WTC11 (cell line): Measurements from ENCODE around the gene COL12A1. TPM values are rescaled to one million over a fixed set of nuclear protein-coding genes. Genes with fewer than 3 reads are reported as not detected.

Source experiments
- ATAC-seq: fragments of 200-7000 bp; cut with Tn5 transposase; 2 replicates; pipeline ENCODE4 v1.10.0; 2021; ENCODE audit warnings: mild to moderate bottlenecking, moderate library complexity
- CTCF ChIA-PET: fragments of 300-600 bp; sonication (Branson Sonifier 250); formaldehyde crosslinking; loops from one replicate; lab custom pipeline; 2021; ENCODE audit warnings: antibody characterized with exemption; lab: Charles Lee
- POLR2A ChIA-PET: fragments of 350-600 bp; sonication (Branson Sonifier 250); formaldehyde crosslinking; loops from one replicate; lab custom pipeline; 2021; ENCODE audit warnings: antibody characterized with exemption; lab: Charles Lee
- DNase-seq: peaks from one replicate; pipeline ENCODE4 v3.0.0; 2021; ENCODE audit warnings: low spot score
- H3K27ac Mint-ChIP-seq: 2 replicates; pipeline ENCODE4 v1.8.0; 2021; ENCODE audit warnings: mixed read lengths
- H3K27me3 Mint-ChIP-seq: 2 replicates; pipeline ENCODE4 v1.8.0; 2021; ENCODE audit warnings: low read depth, mild to moderate bottlenecking, moderate library complexity, mixed read lengths
- H3K36me3 Mint-ChIP-seq: 2 replicates; pipeline ENCODE4 v1.8.0; 2021; ENCODE audit warnings: mixed read lengths
- H3K4me1 Mint-ChIP-seq: 2 replicates; pipeline ENCODE4 v1.8.0; 2022; ENCODE audit warnings: mixed read lengths
- H3K4me3 Mint-ChIP-seq: 2 replicates; pipeline ENCODE4 v1.8.0; 2021; ENCODE audit warnings: mild to moderate bottlenecking, moderate library complexity, mixed read lengths
- H3K9me3 Mint-ChIP-seq: 2 replicates; pipeline ENCODE4 v1.8.0; 2021; ENCODE audit warnings: mixed read lengths
- CBFB ChIP-seq: sonication (generic); formaldehyde crosslinking; IDR thresholded peaks from 2 replicates; pipeline ENCODE4 v1.8.1; 2022; ENCODE audit warnings: mild to moderate bottlenecking, low read depth, missing genetic modification reagents
- ELF4 ChIP-seq: sonication (generic); formaldehyde crosslinking; IDR thresholded peaks from 2 replicates; pipeline ENCODE4 v1.8.1; 2022; ENCODE audit warnings: low read depth, mild to moderate bottlenecking, moderate library complexity, missing genetic modification reagents
- GRHL2 ChIP-seq: fragments of 250-450 bp; sonication (Bioruptor Pico); IDR thresholded peaks from 2 replicates; pipeline ENCODE4 v1.8.0; 2022; ENCODE audit warnings: mild to moderate bottlenecking, moderate library complexity; ENCODE audit not compliant: insufficient replicate concordance, severe bottlenecking
- JAZF1 ChIP-seq: fragments of 250-450 bp; sonication (Bioruptor Pico); IDR thresholded peaks from 2 replicates; pipeline ENCODE4 v1.9.0; 2021; ENCODE audit warnings: moderate library complexity, mild to moderate bottlenecking, inconsistent platforms
- KAT7 ChIP-seq: sonication (generic); formaldehyde crosslinking; IDR thresholded peaks from 2 replicates; pipeline ENCODE4 v1.8.1; 2023; ENCODE audit warnings: missing genetic modification reagents, mild to moderate bottlenecking, borderline replicate concordance
- MXD4 ChIP-seq: fragments of 250-450 bp; sonication (Bioruptor Pico); IDR thresholded peaks from 2 replicates; pipeline ENCODE4 v1.8.0; 2021; ENCODE audit warnings: mild to moderate bottlenecking, moderate library complexity, borderline replicate concordance
- NFYB ChIP-seq: sonication (generic); formaldehyde crosslinking; conservative IDR thresholded peaks from 2 replicates; pipeline ENCODE4 v1.8.0; 2022; ENCODE audit warnings: low read depth, missing genetic modification reagents
- RELA ChIP-seq: sonication (generic); formaldehyde crosslinking; IDR thresholded peaks from 2 replicates; pipeline ENCODE4 v1.8.1; 2022; ENCODE audit warnings: missing genetic modification reagents, mild to moderate bottlenecking, borderline replicate concordance
- SP1 ChIP-seq: sonication (generic); formaldehyde crosslinking; conservative IDR thresholded peaks from 2 replicates; pipeline ENCODE4 v1.8.1; 2022; ENCODE audit warnings: missing genetic modification reagents
- TEAD1 ChIP-seq: sonication (generic); formaldehyde crosslinking; IDR thresholded peaks from 2 replicates; pipeline ENCODE4 v1.8.0; 2022; ENCODE audit warnings: mild to moderate bottlenecking, missing genetic modification reagents
- ZNF416 ChIP-seq: fragments of 250-450 bp; sonication (Bioruptor Pico); IDR thresholded peaks from 2 replicates; pipeline ENCODE4 v1.9.0; 2021; ENCODE audit warnings: mild to moderate bottlenecking, inconsistent platforms
- total RNA-seq: library from RNA; stranded (reverse); gene quantifications from 3 replicates; pipeline ENCODE4 v1.2.3, GENCODE V29; 2021
- TF ChIP-seq, protein P1 (sequence below): sonication (generic); formaldehyde crosslinking; IDR thresholded peaks from 2 replicates; pipeline ENCODE4 v1.8.1; 2023; ENCODE audit warnings: mild to moderate bottlenecking, missing genetic modification reagents, moderate library complexity
- TF ChIP-seq, protein P2 (sequence below): sonication (generic); formaldehyde crosslinking; IDR thresholded peaks from 2 replicates; pipeline ENCODE4 v1.8.1; 2022; ENCODE audit warnings: missing genetic modification reagents, borderline replicate concordance
- TF ChIP-seq, protein P3 (sequence below): fragments of 250-450 bp; sonication (Bioruptor Pico); IDR thresholded peaks from 2 replicates; pipeline ENCODE4 v1.9.0; 2021; ENCODE audit warnings: moderate library complexity, mild to moderate bottlenecking, inconsistent platforms, borderline replicate concordance
- TF ChIP-seq, protein P4 (sequence below): fragments of 200-600 bp; IDR thresholded peaks from 2 replicates; pipeline ENCODE4 v1.8.0; 2022; ENCODE audit warnings: antibody characterized with exemption
- TF ChIP-seq, protein P5 (sequence below): sonication (generic); formaldehyde crosslinking; IDR thresholded peaks from 2 replicates; pipeline ENCODE4 v1.8.1; 2023; ENCODE audit warnings: mild to moderate bottlenecking, missing genetic modification reagents
- TF ChIP-seq, protein P6 (sequence below): sonication (generic); formaldehyde crosslinking; IDR thresholded peaks from 2 replicates; pipeline ENCODE4 v1.8.0; 2023; ENCODE audit warnings: missing genetic modification reagents, mild to moderate bottlenecking, borderline replicate concordance
- TF ChIP-seq, protein P7 (sequence below): sonication (generic); formaldehyde crosslinking; IDR thresholded peaks from 2 replicates; pipeline ENCODE4 v1.8.1; 2023; ENCODE audit warnings: mild to moderate bottlenecking, moderate library complexity, missing genetic modification reagents
- TF ChIP-seq, protein P8 (sequence below): sonication (generic); formaldehyde crosslinking; IDR thresholded peaks from 2 replicates; pipeline ENCODE4 v1.8.1; 2022; ENCODE audit warnings: low read depth, missing genetic modification reagents, borderline replicate concordance
- TF ChIP-seq, protein P9 (sequence below): sonication (generic); formaldehyde crosslinking; IDR thresholded peaks from 2 replicates; pipeline ENCODE4 v1.8.0; 2022; ENCODE audit warnings: mild to moderate bottlenecking, missing genetic modification reagents

Gene COL12A1
- total RNA-seq, 1 experiment from 2014 or later = 1.1 TPM

DNA sequence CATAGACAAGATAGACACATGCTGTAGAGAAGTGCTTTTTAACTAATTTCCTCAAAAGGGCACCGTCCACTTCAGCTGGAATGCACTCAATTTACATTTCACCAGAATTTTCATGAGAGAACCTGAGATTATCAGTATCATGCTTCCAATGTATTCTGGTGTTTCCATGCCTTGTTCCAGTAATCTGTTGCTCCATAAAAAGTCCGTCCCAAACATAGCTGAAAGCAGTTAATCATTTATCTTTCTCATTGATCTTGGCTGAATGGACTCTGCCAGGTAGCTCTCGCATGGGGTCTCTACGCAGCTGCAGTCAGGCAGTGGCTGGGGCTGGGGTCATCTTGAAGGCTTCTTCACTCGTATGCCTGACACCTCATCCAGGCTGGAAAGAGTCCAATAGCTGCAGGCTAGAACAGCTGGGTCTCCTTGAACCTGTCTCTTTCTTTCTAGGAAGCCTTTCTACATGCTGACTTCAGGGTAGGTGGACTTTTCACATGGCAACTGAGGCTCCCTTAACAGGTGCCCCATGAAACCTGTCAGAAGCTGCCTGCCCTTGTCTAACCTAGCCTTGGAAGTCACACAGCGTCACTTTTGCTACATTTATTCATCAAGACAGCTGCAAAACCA is 18.6 kb upstream of the COL12A1 start (continued):
- TF ChIP-seq, protein P1, sequence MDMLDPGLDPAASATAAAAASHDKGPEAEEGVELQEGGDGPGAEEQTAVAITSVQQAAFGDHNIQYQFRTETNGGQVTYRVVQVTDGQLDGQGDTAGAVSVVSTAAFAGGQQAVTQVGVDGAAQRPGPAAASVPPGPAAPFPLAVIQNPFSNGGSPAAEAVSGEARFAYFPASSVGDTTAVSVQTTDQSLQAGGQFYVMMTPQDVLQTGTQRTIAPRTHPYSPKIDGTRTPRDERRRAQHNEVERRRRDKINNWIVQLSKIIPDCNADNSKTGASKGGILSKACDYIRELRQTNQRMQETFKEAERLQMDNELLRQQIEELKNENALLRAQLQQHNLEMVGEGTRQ (CRISPR knock-in tag) = no peak
- no peak for TF ChIP-seq KAT7 (CRISPR knock-in tag)
- no peak for TF ChIP-seq ZNF416 (CRISPR knock-in tag)

DNA sequence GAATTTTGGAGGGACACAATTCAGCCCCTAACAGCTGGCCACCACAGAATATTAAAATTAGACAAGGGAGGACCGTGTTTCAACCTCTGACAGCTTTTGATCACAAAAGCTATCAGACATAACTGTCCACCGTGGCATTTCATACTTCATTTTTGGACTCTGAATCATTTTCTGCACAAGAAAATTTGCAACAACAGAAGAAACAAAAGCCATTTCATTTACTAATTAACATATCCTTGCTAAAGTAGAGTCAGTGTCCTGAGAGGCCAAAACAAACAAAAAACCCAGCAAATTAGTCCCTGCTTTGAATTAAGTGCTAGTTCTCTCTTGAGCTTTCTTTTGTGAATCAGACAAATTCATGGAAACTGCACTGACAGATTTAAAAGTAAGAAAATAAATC is 17.6 kb upstream of the COL12A1 start:
- POLR2A ChIA-PET = no interaction called here
- no peak overlapping the region for H3K27ac Mint-ChIP-seq
- TF ChIP-seq, protein P2, sequence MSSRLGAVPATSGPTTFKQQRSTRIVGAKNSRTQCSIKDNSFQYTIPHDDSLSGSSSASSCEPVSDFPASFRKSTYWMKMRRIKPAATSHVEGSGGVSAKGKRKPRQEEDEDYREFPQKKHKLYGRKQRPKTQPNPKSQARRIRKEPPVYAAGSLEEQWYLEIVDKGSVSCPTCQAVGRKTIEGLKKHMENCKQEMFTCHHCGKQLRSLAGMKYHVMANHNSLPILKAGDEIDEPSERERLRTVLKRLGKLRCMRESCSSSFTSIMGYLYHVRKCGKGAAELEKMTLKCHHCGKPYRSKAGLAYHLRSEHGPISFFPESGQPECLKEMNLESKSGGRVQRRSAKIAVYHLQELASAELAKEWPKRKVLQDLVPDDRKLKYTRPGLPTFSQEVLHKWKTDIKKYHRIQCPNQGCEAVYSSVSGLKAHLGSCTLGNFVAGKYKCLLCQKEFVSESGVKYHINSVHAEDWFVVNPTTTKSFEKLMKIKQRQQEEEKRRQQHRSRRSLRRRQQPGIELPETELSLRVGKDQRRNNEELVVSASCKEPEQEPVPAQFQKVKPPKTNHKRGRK (CRISPR knock-in tag) = no peak
- no peak for TF ChIP-seq SP1
- no peak for TF ChIP-seq CBFB (CRISPR knock-in tag)
- TF ChIP-seq, protein P3, sequence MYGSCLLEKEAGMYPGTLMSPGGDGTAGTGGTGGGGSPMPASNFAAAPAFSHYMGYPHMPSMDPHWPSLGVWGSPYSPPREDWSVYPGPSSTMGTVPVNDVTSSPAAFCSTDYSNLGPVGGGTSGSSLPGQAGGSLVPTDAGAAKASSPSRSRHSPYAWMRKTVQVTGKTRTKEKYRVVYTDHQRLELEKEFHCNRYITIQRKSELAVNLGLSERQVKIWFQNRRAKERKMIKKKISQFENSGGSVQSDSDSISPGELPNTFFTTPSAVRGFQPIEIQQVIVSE (CRISPR knock-in tag) = no peak
- no peak for TF ChIP-seq RELA (CRISPR knock-in tag)
- TF ChIP-seq, protein P4, sequence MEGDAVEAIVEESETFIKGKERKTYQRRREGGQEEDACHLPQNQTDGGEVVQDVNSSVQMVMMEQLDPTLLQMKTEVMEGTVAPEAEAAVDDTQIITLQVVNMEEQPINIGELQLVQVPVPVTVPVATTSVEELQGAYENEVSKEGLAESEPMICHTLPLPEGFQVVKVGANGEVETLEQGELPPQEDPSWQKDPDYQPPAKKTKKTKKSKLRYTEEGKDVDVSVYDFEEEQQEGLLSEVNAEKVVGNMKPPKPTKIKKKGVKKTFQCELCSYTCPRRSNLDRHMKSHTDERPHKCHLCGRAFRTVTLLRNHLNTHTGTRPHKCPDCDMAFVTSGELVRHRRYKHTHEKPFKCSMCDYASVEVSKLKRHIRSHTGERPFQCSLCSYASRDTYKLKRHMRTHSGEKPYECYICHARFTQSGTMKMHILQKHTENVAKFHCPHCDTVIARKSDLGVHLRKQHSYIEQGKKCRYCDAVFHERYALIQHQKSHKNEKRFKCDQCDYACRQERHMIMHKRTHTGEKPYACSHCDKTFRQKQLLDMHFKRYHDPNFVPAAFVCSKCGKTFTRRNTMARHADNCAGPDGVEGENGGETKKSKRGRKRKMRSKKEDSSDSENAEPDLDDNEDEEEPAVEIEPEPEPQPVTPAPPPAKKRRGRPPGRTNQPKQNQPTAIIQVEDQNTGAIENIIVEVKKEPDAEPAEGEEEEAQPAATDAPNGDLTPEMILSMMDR = no peak
- TF ChIP-seq GRHL2 = no peak
- TF ChIP-seq ZNF416 (CRISPR knock-in tag) = no peak
- TF ChIP-seq, protein P5, sequence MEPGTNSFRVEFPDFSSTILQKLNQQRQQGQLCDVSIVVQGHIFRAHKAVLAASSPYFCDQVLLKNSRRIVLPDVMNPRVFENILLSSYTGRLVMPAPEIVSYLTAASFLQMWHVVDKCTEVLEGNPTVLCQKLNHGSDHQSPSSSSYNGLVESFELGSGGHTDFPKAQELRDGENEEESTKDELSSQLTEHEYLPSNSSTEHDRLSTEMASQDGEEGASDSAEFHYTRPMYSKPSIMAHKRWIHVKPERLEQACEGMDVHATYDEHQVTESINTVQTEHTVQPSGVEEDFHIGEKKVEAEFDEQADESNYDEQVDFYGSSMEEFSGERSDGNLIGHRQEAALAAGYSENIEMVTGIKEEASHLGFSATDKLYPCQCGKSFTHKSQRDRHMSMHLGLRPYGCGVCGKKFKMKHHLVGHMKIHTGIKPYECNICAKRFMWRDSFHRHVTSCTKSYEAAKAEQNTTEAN = no peak
- TF ChIP-seq, protein P6, sequence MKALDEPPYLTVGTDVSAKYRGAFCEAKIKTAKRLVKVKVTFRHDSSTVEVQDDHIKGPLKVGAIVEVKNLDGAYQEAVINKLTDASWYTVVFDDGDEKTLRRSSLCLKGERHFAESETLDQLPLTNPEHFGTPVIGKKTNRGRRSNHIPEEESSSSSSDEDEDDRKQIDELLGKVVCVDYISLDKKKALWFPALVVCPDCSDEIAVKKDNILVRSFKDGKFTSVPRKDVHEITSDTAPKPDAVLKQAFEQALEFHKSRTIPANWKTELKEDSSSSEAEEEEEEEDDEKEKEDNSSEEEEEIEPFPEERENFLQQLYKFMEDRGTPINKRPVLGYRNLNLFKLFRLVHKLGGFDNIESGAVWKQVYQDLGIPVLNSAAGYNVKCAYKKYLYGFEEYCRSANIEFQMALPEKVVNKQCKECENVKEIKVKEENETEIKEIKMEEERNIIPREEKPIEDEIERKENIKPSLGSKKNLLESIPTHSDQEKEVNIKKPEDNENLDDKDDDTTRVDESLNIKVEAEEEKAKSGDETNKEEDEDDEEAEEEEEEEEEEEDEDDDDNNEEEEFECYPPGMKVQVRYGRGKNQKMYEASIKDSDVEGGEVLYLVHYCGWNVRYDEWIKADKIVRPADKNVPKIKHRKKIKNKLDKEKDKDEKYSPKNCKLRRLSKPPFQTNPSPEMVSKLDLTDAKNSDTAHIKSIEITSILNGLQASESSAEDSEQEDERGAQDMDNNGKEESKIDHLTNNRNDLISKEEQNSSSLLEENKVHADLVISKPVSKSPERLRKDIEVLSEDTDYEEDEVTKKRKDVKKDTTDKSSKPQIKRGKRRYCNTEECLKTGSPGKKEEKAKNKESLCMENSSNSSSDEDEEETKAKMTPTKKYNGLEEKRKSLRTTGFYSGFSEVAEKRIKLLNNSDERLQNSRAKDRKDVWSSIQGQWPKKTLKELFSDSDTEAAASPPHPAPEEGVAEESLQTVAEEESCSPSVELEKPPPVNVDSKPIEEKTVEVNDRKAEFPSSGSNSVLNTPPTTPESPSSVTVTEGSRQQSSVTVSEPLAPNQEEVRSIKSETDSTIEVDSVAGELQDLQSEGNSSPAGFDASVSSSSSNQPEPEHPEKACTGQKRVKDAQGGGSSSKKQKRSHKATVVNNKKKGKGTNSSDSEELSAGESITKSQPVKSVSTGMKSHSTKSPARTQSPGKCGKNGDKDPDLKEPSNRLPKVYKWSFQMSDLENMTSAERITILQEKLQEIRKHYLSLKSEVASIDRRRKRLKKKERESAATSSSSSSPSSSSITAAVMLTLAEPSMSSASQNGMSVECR (CRISPR knock-in tag) = no peak
- no peak for TF ChIP-seq NFYB
- no peak for TF ChIP-seq TEAD1 (CRISPR knock-in tag)
- TF ChIP-seq MXD4 (CRISPR knock-in tag) = no peak
- no peak for TF ChIP-seq JAZF1 (CRISPR knock-in tag)
- TF ChIP-seq, protein P7, sequence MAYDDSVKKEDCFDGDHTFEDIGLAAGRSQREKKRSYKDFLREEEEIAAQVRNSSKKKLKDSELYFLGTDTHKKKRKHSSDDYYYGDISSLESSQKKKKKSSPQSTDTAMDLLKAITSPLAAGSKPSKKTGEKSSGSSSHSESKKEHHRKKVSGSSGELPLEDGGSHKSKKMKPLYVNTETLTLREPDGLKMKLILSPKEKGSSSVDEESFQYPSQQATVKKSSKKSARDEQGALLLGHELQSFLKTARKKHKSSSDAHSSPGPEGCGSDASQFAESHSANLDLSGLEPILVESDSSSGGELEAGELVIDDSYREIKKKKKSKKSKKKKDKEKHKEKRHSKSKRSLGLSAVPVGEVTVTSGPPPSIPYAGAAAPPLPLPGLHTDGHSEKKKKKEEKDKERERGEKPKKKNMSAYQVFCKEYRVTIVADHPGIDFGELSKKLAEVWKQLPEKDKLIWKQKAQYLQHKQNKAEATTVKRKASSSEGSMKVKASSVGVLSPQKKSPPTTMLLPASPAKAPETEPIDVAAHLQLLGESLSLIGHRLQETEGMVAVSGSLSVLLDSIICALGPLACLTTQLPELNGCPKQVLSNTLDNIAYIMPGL (CRISPR knock-in tag) = no peak
- no peak for TF ChIP-seq ELF4 (CRISPR knock-in tag)
- TF ChIP-seq, protein P8, sequence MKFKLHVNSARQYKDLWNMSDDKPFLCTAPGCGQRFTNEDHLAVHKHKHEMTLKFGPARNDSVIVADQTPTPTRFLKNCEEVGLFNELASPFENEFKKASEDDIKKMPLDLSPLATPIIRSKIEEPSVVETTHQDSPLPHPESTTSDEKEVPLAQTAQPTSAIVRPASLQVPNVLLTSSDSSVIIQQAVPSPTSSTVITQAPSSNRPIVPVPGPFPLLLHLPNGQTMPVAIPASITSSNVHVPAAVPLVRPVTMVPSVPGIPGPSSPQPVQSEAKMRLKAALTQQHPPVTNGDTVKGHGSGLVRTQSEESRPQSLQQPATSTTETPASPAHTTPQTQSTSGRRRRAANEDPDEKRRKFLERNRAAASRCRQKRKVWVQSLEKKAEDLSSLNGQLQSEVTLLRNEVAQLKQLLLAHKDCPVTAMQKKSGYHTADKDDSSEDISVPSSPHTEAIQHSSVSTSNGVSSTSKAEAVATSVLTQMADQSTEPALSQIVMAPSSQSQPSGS (CRISPR knock-in tag) = no peak
- TF ChIP-seq, protein P9, sequence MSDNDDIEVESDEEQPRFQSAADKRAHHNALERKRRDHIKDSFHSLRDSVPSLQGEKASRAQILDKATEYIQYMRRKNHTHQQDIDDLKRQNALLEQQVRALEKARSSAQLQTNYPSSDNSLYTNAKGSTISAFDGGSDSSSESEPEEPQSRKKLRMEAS (CRISPR knock-in tag) = no peak
- TF ChIP-seq, all 79 proteins: peak for 0
- no peak for ATAC-seq
- no peak for DNase-seq
- CTCF ChIA-PET = interaction anchor here (0.9 to 1.6 kb wide), 2 partner anchors 12 to 15 kb away, joined by 3 to 6 read pairs; no protein-coding TSS in a partner anchor
- no peaks in the 10 kb centered on the region for H3K36me3 Mint-ChIP-seq
- no peak overlapping the region for H3K4me3 Mint-ChIP-seq
- no peaks in the 10 kb centered on the region for H3K9me3 Mint-ChIP-seq
- peaks cover 23% of the 10 kb centered on the region for H3K4me1 Mint-ChIP-seq
- no peaks in the 10 kb centered on the region for H3K27me3 Mint-ChIP-seq
